Thyroid gland (tissue), 4 donors: ENCODE results near the gene RCE1. TPM values are rescaled to one million over a fixed set of nuclear protein-coding genes. Genes with fewer than 3 reads are reported as not detected.

Experiments used
- DNase-seq, 2 donors: peaks; one replicate each; pipeline ENCODE4 v3.0.0-alpha.2; 2019
- H3K27ac ChIP-seq, 3 donors: fragments of 200-600 bp; sonication (generic); 1 replicate in 2 of 3; 2 replicates in 1 of 3; pipeline ENCODE4 v1.5.1; 2016 to 2019; ENCODE audit warnings: mild to moderate bottlenecking in 1 of 3, moderate library complexity in 1 of 3
- H3K27me3 ChIP-seq: fragments of 200-600 bp; sonication (generic); one replicate; pipeline ENCODE4 v1.5.1; 2019
- H3K36me3 ChIP-seq, 2 donors: fragments of 200-600 bp; sonication (generic); one replicate each; pipeline ENCODE4 v1.5.1; 2016 to 2019
- H3K4me1 ChIP-seq, 2 donors: fragments of 200-600 bp; sonication (generic); one replicate each; pipeline ENCODE4 v1.5.1; 2017 to 2019
- H3K4me3 ChIP-seq, 3 donors: fragments of 200-600 bp; sonication (generic); replicated peaks in 1 of 3; 1 replicate in 2 of 3; 2 replicates in 1 of 3; pipeline ENCODE4 v1.5.1; 2016; ENCODE audit warnings: mild to moderate bottlenecking in 1 of 3
- H3K9me3 ChIP-seq: fragments of 200-600 bp; sonication (generic); one replicate; pipeline ENCODE4 v1.5.1; 2017
- CTCF ChIP-seq, 6 experiments: fragments of 200-600 bp in 3 of 6; fragments of 450-650 bp in 3 of 6; sonication (generic) in 3 of 6; IDR thresholded peaks; one replicate each; pipeline ENCODE4 v1.5.1; 2016 to 2019; ENCODE audit warnings: antibody characterized with exemption in 6 of 6, mild to moderate bottlenecking in 2 of 6, inconsistent platforms in 1 of 6, moderate library complexity in 1 of 6
- POLR2A ChIP-seq, 2 donors: fragments of 450-650 bp; IDR thresholded peaks; one replicate each; pipeline ENCODE4 v1.6.1; 2017; ENCODE audit warnings: antibody characterized with exemption in 2 of 2, mild to moderate bottlenecking in 2 of 2, moderate library complexity in 1 of 2
- WGBS, 2 donors: methylation state at CpG; one replicate each; pipeline ENCODE4 v1.1.5; 2017; 5-methylcytosine and 5-hydroxymethylcytosine counted together
- intact Hi-C: fragments of 100-400 bp; cut with DNase I; formaldehyde crosslinking; loops from one replicate; pipeline ENCODE4 v1.15.1; 2023
- total RNA-seq, 4 donors: library from RNA; depleted of rRNA; stranded (reverse); fragments of >200 nt; gene quantifications; one replicate each; pipeline ENCODE4 v1.2.3, GENCODE V29; 2016

The RCE1 gene
- total RNA-seq, 4 donors from 2014 or later, result 10.8 to 23.6 (median 16.1) TPM

GRCh38 chr11:66878474-66878873 lies 35.2 kb downstream of the RCE1 start:
- no peak overlapping the region for H3K27ac ChIP-seq
- no peaks in the 10 kb centered on the region for H3K27me3 ChIP-seq
- H3K9me3 ChIP-seq, result no peaks in the 10 kb centered on the region
- H3K4me1 ChIP-seq, result peaks cover 4 to 23% of the 10 kb centered on the region in 2 donors
- no peaks in the 10 kb centered on the region for H3K36me3 ChIP-seq
- no peak for DNase-seq
- whole genome bisulfite sequencing, 2 donors, result 69 to 70% methylated on average over 12 of the region's 12 CpGs
- no peak for TF ChIP-seq POLR2A (IDR thresholded peaks at IDR 0.05)
- no peak for TF ChIP-seq CTCF (IDR thresholded peaks at IDR 0.05)
- intact Hi-C loops, result no loop called here
- no peak overlapping the region for H3K4me3 ChIP-seq

GRCh38 chr11:66879000-66879399 lies 35.8 kb downstream of the RCE1 start:
- no peak overlapping the region for H3K4me3 ChIP-seq
- no peak for TF ChIP-seq CTCF (IDR thresholded peaks at IDR 0.05)
- TF ChIP-seq POLR2A (IDR thresholded peaks at IDR 0.05), result no peak
- H3K9me3 ChIP-seq, result no peaks in the 10 kb centered on the region
- H3K27me3 ChIP-seq, result no peaks in the 10 kb centered on the region
- H3K27ac ChIP-seq, result no peak overlapping the region
- WGBS, 2 donors, result 78 to 100% methylated on average over 3 of the region's 7 CpGs
- no peaks in the 10 kb centered on the region for H3K36me3 ChIP-seq
- DNase-seq, result no peak
- peaks cover 4 to 25% of the 10 kb centered on the region in 2 donors for H3K4me1 ChIP-seq
- intact Hi-C loops, result no loop called here

- Histone ChIP-seq H3K27ac (no peak overlapping the region), H3K4me1 (peaks cover 4 to 25% of the 10 kb centered on the region in 2 donors), H3K27me3 (no peaks in the 10 kb centered on the region), H3K9me3 (no peaks in the 10 kb centered on the region), H3K36me3 (no peaks in the 10 kb centered on the region), H3K4me3 (no peak overlapping the region)
- WGBS, 2 donors, result 92 to 95% methylated on average over 9 of the region's 9 CpGs
- TF ChIP-seq POLR2A (IDR thresholded peaks at IDR 0.05), result no peak
- no peak for TF ChIP-seq CTCF (IDR thresholded peaks at IDR 0.05)
- intact Hi-C loops, result no loop called here
- no peak for DNase-seq
Observed at GRCh38 chr11:66879583-66879982, 36.3 kb downstream of the RCE1 start.

- H3K9me3 ChIP-seq, result no peaks in the 10 kb centered on the region
- intact Hi-C loops, result no loop called here
- TF ChIP-seq POLR2A (IDR thresholded peaks at IDR 0.05) (no peak), CTCF (IDR thresholded peaks at IDR 0.05) (no peak)
- DNase-seq, result no peak
- peaks cover 4 to 25% of the 10 kb centered on the region in 2 donors for H3K4me1 ChIP-seq
- no peak overlapping the region for H3K4me3 ChIP-seq
- WGBS, 2 donors, result 90 to 94% methylated on average over 8 of the region's 8 CpGs
- H3K36me3 ChIP-seq, result no peaks in the 10 kb centered on the region
- no peak overlapping the region for H3K27ac ChIP-seq
- H3K27me3 ChIP-seq, result no peaks in the 10 kb centered on the region
Observed at GRCh38 chr11:66879999-66880398, 36.8 kb downstream of the RCE1 start.

GRCh38 chr11:66880496-66881450 lies 37.5 kb downstream of the RCE1 start:
- DNase-seq, result peak; percentile 85 to 89
- no peak overlapping the region for H3K4me3 ChIP-seq
- TF ChIP-seq POLR2A (IDR thresholded peaks at IDR 0.05) (no peak), CTCF (IDR thresholded peaks at IDR 0.05) (no peak)
- WGBS, 2 donors, result 41 to 45% methylated on average over 12 to 13 of the region's 14 CpGs
- peaks cover 4 to 25% of the 10 kb centered on the region in 2 donors for H3K4me1 ChIP-seq
- H3K27ac ChIP-seq, result no peak overlapping the region
- no peaks in the 10 kb centered on the region for H3K27me3 ChIP-seq
- no peaks in the 10 kb centered on the region for H3K36me3 ChIP-seq
- H3K9me3 ChIP-seq, result no peaks in the 10 kb centered on the region
- intact Hi-C loops, result no loop called here
